GM19468 (cell line): Measurements from ENCODE around the gene SMARCE1.

Experiments used
- ATAC-seq: cut with Tn5 transposase; IDR thresholded peaks from one replicate; pipeline ENCODE4 v1.9.1; 2021; ENCODE audit warnings: mild to moderate bottlenecking, moderate library complexity, moderate number of reproducible peaks; ENCODE audit not compliant: unreplicated experiment; ENCODE audit errors: extremely low read depth

SMARCE1 gene

DNA sequence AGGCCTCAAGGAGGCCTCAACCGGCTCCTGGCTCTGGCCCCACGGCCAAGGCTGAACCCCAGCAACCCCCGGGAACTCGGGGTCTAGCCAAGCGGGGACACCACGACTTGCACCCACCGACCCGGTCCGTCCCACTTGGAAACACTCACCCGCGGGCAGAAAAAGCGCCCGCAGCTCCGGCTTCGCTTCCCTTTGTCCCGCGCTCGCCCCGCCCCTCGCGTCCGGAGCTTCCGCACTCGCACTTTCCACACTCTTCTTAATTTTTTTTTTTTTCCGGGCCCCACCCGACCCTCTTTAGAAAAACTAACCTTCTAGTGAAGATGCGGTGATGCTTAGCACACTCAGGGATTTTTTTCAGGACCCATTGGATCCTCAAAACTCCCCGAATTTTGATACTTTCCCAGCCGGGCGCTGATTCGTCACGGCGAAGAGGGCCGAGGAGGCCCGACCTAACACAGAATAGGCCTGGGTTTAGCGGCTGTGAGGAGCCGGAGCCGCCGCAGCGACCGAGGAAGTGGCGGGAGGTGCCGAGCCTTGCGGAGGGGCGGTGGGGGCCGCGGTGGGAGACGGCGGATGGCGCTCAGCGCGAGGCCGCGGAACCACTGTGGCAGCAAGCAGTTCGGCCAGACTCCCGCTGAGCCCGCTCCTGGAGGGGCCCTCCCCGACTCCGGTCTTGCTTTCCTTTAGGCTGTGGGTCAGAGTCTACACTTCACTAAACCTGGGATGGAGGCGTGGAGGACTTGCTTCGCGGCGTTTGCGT is at the start of gene SMARCE1:
TSS of gene SMARCE1 (minus strand) at position 195 of the 760 bp plus-strand sequence. CDS start 2,016 bp downstream, outside the sequence.
- peak; percentile 16 for ATAC-seq

GRCh38 chr17:40697297-40697696 is 49.7 kb upstream of the SMARCE1 start:
- ATAC-seq: no peak

DNA sequence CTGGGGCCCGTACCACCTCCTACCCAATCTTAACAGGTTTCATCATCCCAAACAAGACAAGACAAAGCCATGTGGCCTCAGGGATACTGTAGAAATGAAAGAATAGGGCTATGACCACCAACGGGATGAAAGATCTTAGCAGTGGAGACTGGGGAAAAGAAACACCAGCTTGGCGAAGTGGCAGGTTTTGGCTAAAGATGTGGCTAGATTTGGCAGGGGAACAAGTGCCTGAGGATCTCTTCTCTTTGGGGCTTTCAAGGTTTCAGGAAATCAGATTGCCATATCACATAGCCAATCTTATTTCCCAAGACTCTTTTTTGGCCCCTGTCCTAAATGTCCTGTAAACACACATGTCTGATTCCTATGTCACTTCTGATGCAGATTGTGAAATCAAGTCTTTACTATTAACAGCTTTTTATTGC is 49.0 kb upstream of the SMARCE1 start:
- ATAC-seq: no peak

- ATAC-seq: no peak
Measured at GRCh38 chr17:40695874-40696472, 48.4 kb upstream of the SMARCE1 start.

- ATAC-seq: no peak
Measured at GRCh38 chr17:40694584-40694983, 47.0 kb upstream of the SMARCE1 start.

- no peak for ATAC-seq
Measured at GRCh38 chr17:40687106-40687505, 39.5 kb upstream of the SMARCE1 start.

- ATAC-seq: no peak
Measured at GRCh38 chr17:40686192-40686591, 38.6 kb upstream of the SMARCE1 start.

DNA sequence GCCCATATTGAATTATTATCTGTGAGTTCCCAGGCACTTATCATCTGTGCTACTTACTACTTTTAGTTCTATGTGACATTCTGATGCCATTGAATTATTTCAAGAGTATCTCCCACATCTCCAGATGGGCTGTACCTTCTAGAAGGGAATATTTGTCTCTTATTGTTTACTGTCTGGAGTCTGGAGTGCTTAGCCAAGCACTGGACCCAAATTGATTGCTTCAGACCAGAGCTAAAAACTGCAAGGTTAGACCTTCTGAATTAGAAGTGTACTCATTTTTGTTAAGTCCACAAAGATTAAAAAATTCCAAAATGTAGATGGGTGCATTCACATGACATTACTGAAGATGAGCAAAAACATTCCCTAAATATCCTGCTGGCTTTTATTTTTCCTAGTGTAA is 33.4 kb upstream of the SMARCE1 start:
- ATAC-seq: no peak

GRCh38 chr17:40679523-40679907 is 31.9 kb upstream of the SMARCE1 start:
- no peak for ATAC-seq

DNA sequence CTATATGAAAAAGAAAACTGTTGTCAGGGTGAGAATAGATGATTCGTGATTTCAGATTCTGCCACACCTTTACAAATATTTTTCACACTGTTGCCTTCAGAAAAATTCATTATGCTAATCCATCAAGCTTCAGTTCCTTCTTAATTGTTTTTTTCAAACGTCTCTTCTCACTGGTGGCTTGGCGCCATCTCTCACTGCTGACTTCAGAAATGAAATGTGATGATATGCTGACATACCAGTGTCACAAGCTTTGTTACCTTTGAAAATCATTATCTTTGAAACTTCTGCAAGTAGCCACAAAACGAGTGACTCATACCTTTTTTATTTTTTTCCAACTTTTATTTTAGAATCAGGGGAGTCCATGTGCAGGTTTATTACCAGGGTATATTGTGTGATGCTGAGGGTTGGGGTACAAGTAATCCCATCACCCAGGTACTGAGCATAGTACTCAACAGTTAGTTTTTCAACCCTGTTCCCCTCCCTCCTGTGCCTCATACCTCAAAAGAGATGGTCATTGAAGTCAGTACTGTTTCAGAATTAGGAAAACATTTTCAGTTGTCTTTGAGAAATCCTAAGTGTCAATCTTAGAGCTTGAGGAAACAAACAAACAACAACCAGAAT is 31.4 kb upstream of the SMARCE1 start:
- no peak for ATAC-seq

DNA sequence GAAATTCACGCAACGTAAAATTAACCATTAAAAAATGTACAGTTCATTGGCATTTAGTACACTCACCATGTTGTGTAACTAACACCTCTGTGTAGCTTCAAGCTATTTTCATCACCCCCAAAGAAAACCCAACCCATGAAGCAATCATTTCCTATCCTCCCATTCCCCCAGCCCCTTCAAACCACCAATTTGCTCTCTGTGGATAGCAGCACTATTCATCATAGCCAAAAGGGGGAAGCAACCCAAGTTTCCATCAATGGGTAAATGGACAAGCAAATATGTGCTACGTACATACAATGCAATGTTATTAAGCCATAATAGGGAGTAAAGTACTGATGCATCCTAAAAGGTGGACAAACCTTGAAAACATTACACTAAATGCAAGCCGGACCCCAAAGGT is 28.3 kb upstream of the SMARCE1 start:
- no peak for ATAC-seq

GRCh38 chr17:40672654-40673053 is 25.0 kb upstream of the SMARCE1 start:
- ATAC-seq: no peak

- no peak for ATAC-seq
Measured at GRCh38 chr17:40671282-40671681, 23.7 kb upstream of the SMARCE1 start.

GRCh38 chr17:40666331-40666730 is 18.7 kb upstream of the SMARCE1 start:
- no peak for ATAC-seq

- ATAC-seq: no peak
Measured at GRCh38 chr17:40664582-40665333, 17.1 kb upstream of the SMARCE1 start, which contains the start of gene KRT222. KRT222 (minus strand) TSS chr17:40665177; CDS start chr17:40665099, 78 bp downstream.

DNA sequence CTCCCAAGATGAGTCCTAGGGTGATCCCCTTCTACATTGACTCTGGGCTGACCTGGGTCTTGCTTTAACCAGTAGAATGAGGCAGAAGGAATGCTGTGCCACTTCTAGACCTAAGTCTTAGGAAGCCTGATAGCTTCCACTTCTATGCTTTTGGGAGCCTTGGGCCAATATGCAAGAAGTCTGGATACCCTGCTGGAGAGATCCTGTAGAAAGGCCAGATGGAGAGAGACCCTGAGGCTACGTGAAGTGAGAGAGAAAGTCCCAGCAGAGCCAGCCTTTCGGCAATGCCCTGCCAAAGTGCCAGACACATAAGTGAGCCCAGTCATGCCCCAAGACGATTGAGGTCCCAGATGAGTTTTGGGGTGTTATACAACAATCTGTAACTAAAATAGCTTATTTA is 15.6 kb upstream of the SMARCE1 start:
- no peak for ATAC-seq

DNA sequence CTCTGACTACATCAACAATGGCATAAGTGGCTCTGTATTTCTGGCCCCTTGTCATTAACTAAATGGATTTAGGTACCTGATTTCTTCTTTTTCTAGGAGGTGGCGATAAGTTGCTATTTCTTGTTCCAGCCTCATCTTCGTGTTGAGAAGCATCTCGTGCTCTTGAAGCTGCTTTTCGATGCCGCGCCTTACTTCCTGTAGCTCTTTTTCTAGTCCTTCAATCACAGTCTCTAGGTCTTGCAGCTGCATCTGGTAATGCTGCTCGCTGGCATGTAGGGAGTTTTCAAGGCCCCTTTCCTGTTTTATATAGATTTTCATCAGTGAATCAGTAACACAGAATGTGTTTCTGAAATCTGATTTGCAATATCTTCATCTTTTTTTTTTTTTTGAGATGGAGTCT is 12.3 kb upstream of the SMARCE1 start:
- no peak for ATAC-seq

DNA sequence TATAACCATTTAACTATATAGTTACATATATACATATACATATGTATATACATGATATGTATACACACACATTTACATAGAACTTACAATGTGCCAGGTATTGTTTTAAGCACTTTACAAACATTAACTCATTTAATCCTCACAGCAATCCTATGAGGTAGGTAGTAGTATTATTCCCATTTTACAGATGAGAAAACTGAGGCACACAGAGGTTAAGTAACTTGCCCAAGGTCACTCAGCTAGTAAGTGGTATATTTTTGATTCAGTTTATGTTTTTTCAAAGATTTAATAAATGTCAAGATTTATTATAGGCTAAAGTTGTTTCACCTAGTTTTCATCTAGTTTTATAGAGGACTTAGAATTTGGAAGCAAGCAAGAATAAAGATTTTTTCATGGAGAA is 10.8 kb upstream of the SMARCE1 start:
- ATAC-seq: no peak

GRCh38 chr17:40651939-40652338 is 4.3 kb upstream of the SMARCE1 start:
- ATAC-seq: no peak

DNA sequence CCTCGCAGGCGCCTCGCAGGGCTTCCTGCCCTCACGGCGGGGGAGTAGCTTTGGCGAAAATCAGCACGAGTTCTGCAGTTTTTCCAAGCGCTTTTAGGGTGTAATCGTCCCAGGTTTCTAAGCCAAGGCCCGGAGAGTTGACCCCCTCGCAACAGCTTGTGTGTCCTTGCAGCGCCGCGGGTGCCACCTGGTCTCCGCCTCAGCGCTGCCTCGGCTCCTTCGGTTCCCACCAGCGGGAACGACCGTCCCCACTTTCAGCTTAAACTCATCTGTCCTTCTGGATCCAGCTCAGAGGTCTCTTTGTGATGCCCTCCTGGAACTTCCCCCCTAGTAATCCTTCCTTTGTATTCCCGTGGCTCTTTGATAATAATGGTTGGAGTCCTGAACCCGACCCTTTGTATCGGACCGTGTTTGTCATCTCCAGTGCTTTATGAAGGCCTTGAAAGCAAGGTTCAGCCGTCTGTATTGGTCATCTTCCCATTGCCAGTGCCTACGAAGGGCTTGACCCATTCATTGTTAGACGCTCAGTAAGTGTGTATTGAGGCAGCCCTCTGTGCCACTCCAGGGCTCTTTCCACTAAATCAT is 858 bp upstream of the SMARCE1 start:
- peak; percentile 16 for ATAC-seq
